Stimulated activated CD8-positive, alpha-beta memory T cell treated with anti-CD3 and anti-CD28 coated beads, Interleukin-4, amount 100 ng/mL, for 1 hour (primary cell): ENCODE results near the gene USP3.

Source experiments
- DNase-seq, 2 donors: peaks; one replicate each; pipeline ENCODE4 v3.0.0-alpha.2; 2020; ENCODE audit warnings: low read depth in 2 of 2, low spot score in 1 of 2

USP3 gene

DNA sequence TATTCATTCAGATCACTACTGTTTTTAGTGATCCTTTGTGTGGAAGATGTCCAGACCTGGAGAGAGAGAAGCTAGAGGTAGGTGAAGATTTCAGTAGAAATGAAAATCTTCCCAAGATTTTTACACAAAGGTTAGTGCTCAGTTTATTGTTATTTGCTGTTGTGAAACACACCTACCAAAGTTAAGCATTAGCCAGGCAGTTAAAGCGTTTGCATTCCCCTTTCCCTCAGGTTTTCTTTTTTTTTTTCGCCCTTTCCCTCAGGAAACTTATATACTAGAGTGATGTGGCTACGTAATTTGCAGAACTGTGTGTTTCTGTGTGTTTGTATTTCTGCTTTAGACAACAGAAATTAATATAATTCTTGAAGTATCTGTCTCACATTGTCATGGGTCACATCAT, 34.5 kb downstream of the USP3 start:
- DNase-seq, result no peak

DNA sequence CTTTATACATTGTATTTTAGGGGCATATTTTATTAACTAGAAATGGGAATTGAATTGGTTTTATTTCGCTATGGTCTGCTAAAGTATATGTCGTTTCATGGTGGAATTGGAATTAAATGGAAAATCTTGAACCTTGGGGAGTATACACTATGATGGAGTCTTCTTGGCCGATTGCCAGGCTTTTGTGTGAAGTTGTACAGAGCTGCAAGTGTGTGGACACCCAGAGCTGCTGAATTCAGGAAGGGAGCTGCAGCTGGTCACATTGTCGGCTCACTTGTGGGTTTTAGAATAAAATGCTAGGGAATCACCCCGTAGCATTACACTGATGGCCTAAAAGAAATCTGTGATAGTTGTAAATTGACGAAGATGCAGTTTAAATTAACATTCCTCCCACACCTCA, 35.1 kb downstream of the USP3 start:
- DNase-seq, result no peak

DNA sequence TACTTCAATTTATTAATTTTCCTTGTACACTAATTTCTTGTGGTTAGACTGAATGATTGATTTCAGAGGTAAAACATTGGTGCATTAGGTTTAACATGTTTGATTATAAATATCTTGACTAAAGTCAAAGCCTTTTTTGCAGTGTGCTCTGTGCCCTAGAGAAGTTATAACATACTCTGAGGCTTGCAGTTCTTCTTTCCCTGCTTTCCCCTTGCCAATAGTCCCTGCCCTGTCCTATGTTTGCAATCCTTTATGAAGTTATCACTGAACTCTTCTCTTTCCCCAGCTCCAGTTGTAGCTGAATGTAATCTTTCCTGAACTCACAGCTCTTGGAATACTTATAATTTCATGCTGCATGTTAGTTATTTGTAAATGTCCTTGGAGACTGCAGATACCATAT, 35.6 kb downstream of the USP3 start:
- DNase-seq, result no peak

DNA sequence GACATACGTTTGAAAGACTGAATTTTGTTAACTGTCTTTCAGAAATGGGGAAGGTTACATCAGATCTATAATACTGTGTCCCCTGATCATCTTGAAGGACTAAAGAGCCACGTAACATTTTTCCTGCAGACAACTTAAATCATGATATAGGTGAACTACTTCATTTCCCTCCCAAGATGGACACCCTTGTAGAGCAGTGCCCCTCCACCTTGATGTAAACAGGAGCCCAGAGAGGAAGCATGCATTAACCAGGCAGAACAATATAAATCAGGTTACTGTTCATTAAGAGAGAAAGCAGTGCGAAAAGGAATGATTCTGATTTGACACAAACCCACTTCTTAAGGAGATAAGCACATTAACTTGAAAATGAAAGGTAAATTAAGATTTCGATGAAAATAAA, 36.1 kb downstream of the USP3 start:
- no peak for DNase-seq

DNA sequence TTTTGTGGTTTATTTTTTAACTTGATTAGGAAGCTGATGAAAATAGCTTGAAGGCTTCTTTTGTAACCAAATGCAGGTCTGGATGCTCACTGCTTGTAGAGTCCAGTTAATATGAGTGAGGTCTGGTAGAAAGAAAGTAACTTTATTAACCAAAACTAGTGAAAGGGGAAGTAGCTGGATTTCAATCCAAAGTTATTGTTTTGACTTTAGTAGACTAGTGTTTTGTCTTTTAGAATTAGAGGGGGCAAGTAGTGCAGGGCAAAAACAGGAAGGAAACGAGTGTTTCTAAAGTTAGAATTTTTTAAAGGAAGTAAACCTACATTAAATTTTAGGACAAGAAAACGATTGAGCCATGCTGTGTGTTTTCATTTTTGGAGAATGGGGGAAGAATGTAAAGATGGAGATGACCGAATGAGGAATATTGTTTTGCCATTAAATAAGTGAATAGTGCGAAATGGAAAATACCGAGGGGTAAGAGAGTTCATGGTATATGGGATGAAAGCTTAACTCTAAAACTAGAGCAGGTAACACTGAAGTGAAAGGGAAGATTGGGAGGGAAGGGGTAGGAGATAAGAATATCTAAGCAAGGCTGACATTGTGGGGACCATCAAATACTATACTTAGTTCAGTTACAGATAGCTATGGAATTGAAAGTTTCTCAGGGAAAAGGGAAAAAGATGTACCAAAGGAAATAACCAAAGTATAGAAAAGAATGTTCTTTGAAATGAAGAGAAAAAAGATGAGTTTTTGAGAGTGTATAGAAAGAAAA, 40.0 kb downstream of the USP3 start:
- no peak for DNase-seq

DNA sequence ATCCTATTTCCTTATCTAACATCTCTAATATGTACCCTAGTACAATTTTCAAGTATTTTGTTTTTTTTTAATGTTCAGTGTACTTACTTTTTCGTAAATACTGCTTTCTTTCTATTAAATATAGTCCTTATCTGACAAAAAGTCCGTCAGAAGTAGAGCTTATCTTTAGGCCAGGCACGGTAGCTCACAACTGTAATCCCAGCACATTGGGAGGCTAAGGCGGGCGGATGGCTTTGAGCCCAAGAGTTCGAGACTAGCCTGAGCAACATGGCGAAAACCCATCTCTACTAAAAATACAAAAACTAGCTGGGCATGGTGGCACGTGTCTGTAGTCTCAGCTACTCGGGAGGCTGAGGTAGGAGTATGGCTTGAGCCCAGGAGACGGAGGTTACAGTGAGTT, 41.1 kb downstream of the USP3 start:
- DNase-seq, result no peak

DNA sequence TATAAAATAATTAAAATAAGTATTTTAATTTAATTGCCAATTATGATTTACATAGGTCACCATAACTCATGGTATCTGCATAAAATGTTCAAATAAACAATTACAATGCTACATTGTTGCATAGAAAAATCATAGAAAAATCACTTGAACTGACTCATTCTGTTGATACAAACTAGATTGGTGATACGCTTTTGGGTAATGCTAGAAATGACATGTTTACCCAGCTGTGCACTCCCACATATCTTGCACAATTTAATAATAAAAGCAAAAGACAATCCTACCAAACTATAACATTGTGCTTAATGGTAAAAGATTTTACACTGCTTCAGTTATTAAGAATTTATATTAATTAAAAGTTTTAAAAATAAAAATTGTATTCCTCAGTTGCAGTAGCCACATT, 47.0 kb downstream of the USP3 start:
- DNase-seq, result no peak

DNA sequence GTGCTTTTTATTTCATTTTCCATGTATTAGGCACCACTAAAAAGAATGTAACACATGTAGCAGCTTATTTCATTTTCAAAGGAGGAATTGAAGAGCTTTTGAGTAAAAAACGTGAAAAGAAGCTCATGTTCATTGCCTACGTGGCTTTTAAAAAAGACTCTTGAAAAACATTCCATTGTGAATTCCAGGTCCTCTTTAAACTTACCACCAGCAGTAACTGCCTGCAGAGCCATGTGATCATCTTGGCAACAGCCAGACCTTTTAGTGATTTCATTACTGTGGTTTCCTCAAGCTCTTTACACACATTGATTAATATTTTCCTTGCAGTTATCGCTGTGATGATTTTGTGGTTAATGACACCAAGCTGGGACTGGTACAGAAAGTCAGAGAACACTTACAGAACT, 49.0 kb downstream of the USP3 start:
- no peak for DNase-seq

DNA sequence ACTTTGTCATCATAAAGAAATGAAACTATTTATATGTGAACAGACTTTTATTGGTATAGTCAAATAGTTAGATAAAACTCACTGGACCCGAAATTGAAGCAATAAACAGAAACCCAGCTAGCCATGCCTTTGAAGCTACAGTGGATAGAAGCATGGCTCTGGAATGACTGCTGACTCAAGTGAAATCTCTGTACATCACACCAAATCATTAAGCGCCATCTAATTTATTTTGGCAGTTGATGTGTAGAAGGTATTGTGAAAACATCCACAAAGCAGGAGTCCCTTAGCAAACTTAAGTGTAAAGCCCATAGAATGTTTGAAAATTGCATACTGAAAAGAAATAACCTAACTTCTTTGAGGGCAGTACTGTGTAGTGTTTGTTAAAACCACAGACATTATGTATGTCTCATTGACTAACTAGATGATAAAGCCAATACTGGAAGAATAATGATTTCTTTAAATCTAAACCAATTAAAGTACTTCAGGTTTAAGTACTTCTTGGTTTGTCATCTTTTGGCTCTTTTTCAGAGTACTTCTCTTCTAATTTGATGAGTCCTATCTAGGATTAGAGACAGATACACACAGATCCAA, 50.0 kb downstream of the USP3 start:
- no peak for DNase-seq

DNA sequence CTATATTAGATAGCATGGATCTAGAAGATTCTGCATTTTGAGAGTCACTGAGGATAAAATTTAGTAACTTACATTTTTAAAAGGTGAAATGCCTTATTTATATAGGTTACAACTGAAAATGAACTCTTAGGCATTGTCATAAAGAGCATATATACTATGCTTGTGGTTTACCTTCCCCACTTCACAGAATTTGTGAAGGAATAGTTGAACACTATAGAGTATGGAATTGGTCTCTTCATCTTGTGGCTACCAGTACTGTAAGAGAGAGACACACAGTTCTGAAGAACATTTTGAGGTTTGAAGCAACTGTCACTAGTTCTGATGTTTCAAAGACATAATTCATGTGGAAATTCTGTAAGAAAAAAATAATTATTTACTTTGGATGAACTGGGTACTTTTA, 51.1 kb downstream of the USP3 start:
- no peak for DNase-seq

DNA sequence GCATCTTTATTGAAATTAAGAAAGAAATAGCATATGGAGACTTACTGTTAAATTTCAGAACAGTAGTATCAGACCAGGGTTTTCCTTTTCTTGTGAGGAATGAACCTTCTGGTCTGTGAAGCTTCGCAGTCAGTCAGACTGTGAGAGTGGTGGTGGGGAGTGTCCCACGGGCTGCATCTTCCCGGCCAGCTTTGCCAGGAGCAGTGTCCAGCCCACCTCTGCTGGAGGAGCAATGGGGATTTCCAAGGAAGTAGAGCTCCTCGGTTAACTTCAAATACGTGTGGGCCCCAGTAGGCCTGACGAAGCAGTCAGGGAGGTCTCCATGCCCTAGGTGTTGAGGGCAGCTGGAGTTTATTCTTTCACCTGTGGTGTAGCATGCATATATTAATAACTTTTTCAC, 51.9 kb downstream of the USP3 start:
- DNase-seq, result no peak

DNA sequence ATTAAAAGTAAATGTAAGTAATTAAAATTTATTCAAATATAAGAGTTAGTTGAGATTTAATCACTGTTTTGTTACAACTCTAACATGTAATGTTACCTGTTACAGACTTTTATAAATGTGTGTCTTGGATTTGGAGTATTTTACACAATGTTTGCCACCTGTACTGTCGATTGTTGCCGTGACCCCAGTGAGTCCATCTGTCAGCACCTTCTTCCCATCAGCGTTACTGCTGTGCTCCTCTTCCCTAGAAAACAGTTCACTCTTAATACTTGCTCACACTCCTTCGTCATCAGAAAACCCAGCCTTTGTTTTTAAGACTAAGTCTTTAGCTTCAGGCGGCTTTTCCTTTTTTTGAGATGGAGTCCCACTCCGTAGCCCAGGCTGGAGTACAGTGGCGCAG, 52.3 kb downstream of the USP3 start:
- DNase-seq, result no peak

DNA sequence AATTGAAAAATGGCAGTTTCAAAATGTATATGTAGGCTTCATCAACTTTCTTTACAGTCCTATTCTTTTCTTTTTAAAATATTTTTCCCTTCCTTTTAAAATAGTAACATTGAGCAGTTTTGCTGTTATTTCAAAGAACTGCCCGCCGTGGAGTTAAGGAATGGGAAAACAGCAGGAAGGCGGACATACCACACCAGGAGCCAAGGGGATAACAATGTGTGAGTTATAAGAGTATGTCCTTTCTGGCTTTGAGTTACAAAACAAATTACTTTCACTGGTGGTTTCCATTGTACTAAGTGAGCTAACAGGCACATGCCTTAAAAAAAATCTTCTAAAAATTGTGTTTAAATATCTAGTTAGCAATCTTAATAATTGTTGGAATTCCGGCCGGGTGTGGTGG, 55.4 kb downstream of the USP3 start:
- no peak for DNase-seq

DNA sequence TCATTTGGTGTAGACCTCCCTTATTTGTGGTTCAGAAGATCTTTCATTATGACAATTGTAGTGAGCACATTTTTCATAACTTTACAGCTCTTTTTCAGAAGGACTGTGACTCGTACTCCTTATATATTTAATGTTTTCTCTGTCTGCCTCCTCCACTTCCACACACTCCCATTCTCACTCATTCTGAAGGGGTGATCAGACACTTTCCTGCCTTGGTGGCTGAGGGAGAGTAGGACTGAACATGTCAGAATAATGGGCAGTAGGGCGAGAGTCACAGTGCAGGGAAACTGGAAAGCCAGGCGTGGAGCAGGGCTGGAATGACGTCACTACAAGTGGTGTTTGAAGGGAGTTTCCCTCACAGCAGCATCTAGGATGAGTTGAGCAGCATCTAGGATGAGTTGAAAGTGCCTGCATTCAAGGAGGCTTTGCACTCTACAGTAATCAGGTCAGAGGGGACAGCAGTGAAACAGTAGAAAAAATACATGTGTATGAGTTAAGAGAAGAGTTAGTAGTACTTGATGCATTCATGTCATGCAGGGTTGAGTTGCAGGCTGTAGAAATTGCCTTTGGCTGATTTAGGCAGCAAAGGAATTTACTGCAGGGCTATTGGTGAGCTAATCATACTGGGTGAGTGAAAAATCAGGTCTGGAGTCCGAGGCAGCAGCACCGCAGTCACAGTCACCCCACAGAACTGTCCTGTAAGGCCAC, 56.5 kb downstream of the USP3 start:
- DNase-seq, result no peak

DNA sequence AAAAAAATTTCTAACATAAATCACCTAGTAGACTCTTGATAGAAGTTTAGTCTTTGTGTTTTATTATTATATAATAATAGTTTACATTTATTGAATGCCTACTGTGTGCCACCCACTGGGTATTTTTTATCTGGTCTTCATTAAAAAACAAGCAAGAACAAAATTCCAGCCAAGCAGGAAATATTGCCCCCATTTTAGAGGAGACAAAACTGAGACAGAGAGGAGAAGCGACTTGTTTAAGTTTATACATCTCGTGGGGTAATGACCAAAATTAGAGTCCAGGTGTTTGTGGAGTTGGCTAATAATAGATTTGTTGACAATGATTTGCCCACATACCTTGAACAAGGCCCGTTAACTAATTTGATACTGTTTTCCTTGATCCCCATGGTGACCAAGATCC, 59.7 kb downstream of the USP3 start:
- no peak for DNase-seq

DNA sequence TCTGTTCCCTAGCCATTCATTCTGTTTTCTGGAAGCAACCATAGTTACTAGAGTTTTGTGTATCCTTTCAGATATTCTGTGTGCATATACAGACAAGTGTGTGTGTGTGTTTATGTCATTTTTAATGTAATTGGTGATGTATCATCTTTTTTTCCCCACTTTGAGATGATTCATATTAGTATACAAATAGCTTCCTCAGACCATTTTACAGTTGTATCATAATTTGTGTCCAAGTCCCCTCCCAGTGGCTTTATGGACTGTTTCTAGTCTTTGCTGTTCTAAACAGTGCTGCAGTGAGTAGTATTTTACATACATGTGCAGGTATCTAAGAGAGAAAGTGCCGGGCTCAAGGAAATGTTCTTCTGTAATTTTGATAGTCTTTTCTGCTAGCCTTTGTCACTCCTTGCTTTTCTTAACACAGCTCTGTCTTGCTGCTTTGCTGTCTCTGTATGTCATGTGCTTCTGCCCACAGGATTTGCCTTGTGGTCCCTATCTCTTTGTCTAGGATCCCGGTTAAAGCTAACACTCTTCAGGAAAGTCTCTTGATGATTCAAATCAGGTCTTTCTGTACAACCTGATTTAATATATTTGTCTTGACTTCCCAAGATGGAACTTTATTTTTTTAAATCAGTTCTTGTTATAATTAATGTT, 61.3 kb downstream of the USP3 start:
- no peak for DNase-seq

DNA sequence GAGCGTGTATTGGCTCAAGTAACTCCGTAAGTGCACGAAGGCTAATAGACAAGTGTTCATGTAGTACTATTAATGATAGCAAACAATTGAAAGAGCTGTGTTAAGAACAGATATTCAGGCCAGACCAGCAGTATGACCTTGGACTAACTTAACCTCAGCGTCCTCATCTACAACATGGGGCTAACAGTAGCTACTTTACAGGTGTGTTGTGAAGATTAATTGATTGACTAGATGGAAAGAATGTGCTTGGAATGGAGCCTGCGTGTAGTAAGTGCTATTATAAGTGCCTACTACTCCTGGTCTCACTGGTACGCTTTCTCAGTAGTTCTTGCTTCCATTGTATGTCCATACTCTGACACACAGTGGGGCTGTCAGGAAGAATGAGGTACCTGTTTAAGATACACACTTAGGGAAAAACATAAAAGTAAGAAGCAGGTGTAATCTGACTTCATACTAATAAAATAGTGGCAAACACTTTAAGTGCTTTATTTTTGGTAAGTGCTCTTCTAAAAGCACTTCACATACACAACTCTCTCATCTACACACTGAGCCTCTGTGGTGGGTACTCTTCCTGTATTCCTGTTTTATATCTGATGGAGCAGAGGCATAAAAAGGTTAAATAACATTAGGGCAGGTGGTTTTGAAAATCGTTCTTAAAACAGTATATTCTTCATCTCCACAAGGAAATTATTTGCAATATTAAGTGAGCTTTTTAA, 68.5 kb downstream of the USP3 start:
- no peak for DNase-seq

DNA sequence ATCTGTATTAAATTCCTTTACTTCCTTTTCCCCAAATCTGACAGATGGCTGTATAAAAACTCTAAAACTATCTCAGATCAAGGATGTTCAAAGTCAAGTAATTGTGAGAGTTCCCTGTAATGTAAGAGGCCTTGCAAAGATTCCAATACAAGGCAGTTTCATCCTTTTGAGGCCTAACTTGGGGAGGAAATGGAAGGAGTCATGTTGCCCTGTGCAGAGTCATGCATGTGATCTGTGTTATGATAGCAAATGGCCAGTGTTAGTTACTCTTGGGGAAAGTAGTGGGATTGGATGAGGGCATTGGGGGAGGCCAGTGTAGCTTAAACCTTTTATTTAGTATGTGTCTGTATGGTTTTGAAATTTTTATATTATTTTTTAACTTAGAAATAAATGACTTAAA, 69.1 kb downstream of the USP3 start:
- no peak for DNase-seq

DNA sequence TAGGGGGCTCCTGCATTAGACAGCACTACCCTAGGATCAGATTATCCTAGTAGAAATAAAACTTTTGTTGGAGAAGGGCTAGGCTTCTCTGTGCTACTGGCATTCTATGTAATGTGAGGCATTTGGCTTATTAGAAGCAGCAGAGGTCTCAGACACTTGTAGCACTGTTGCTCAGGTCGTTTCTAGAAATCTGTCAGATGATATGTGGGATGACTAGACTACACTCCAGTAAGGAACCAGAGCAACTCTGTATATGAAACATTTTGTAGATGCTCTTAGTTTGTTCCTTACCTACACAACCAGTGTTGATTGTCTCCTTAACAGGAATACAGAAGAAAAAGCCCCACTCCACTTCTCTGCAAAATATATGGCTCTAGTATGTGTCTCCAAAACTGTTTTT, 70.9 kb downstream of the USP3 start:
- DNase-seq, result no peak

DNA sequence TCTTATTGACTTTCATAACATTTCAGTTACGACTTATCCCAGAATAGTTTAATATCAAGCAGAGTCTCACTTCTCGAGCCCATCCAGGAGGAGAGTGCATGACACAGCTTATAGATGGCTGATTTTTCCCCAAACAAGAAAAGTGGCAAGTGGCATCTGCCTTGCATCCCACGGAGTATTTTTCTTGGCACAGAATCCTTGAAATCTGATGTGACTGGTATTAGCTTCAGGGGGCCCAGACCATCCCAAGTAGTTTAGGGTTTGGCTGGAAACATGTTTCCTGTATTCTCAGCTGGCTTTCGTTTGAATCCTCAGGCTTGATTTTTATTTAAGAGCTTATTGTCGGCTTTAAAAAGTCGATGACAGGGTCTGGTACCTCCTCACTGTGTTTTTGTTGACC, 72.0 kb downstream of the USP3 start:
- DNase-seq, result no peak

DNA sequence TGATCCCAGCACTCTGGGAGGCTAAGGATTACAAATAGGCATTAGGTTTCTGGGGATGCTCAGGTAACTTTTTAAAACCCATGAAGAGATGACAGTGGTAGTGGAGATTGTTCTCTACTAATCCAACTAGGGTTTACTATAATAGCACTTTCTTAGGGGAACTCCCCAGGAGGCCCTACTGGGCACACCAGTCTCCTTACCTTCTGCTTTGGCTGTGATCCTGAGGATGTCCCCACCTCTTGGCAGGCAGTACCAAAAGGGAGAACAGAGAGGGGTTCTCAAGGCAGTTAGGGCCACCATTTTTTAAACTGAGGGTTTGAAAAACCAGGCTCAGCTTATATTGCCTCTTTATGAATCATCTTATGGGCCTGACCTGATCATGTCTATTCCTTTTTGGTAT, 77.8 kb downstream of the USP3 start:
- DNase-seq, result no peak
